Measurements from ENCODE around the gene TOX2.

The TOX2 gene

DNA sequence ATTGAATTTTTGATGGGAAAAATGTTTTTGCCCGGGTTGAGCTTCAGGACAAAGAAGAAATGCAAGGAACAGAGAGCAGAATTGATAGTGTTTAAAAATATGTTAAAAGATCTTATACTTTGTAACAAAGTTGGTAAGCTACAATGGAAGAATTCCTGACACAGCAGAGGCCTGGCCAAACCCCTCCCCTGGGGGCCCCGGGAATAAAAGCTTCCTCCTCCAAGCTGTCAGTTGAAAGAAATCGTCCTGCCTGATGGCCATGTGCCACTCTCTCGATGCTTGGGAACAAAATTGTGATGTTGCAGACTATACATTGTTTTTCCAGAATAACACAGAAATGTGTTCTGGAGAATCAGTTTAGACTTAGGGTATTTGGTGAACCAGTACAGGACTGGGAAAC, 14.2 kb upstream of the TOX2 start:
- H3K4me1 ChIP-seq (ENCODE audit: control insufficient read depth, insufficient read depth, low read length, poor library complexity, severe bottlenecking): no peaks in the 10 kb centered on the region
- H3K4me3 ChIP-seq (ENCODE audit: insufficient read depth, low read depth, low read length, poor library complexity, severe bottlenecking): no peak overlapping the region
- DNase-seq: no peak
- no peaks in the 10 kb centered on the region for H3K36me3 ChIP-seq (ENCODE audit: control insufficient read depth, insufficient read depth, low read length)
- no peak overlapping the region for H3K27ac ChIP-seq (ENCODE audit: insufficient read depth, low read length, poor library complexity, severe bottlenecking)
- no peaks in the 10 kb centered on the region for H3K27me3 ChIP-seq (replicated peaks; ENCODE audit: control insufficient read depth, insufficient read depth, low read length, poor library complexity, severe bottlenecking)
- H3K9me3 ChIP-seq (ENCODE audit: control insufficient read depth, low read length): no peaks in the 10 kb centered on the region

DNA sequence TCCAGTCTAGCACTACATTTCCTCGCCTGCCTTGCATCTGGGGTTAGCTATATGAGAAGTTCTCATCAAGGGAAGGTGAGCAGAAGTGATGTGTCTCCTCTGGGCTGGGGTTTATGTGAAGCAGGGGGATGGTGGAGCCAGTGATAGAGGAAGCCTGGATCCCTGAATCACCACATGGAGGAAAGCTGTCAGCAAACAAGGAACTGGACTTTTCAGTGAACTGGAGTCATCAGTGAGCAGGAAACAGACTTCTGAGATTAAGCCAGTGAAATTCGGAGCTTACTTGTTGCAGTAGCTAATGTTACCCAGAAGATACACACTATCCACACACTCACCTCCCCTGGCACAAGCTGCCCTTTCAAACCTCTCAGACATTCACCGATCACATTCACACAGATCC, 13.4 kb upstream of the TOX2 start:
- Histone ChIP-seq H3K4me1 (ENCODE audit: control insufficient read depth, insufficient read depth, low read length, poor library complexity, severe bottlenecking) (no peaks in the 10 kb centered on the region), H3K27me3 (replicated peaks; ENCODE audit: control insufficient read depth, insufficient read depth, low read length, poor library complexity, severe bottlenecking) (no peaks in the 10 kb centered on the region)

DNA sequence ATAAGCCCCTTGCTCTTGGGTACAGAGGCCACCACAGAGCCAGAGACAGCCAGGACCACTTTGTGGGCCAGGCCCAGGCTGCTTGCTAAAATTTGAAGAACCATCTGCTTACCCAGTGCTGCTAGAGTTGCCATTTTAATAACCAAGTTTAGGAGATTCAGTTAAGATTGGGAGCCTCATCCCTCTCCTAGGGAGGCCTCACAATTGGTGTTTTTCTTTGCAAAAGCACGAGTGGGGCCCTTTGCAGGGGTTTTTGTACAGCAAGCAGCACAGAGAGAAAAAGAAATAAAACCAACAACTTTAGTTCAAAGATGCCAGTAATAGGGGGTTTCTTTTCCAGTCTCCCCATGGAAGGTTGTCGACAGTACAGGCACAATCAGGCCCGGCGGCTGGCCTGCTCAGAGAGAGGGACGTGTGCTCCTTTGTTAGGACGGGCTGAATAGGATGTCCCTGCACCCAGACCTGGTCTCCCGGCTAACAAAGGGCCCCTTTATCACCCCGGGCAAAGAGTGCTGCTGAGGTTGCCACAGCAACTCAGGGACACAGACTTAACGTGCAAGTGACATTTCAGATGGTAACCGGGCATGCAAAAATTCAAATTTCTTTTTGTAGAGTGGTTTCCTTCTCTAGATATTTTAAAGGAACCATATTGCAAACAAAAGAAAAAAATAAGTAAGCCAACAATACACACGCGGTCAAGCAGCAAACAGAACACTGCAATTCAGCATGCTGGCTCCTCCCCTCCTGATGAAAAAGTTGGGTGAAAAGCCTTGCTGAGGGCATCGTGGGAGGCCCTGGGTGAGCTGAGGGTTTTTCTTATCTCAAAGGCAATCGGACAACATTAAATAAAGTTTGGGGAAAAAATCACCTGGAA, 10.5 kb upstream of the TOX2 start:
- Histone ChIP-seq H3K4me1 (ENCODE audit: control insufficient read depth, insufficient read depth, low read length, poor library complexity, severe bottlenecking) (no peaks in the 10 kb centered on the region), H3K9me3 (ENCODE audit: control insufficient read depth, low read length) (no peaks in the 10 kb centered on the region), H3K4me3 (ENCODE audit: insufficient read depth, low read depth, low read length, poor library complexity, severe bottlenecking) (no peak overlapping the region), H3K27me3 (replicated peaks; ENCODE audit: control insufficient read depth, insufficient read depth, low read length, poor library complexity, severe bottlenecking) (no peaks in the 10 kb centered on the region), H3K27ac (ENCODE audit: insufficient read depth, low read length, poor library complexity, severe bottlenecking) (no peak overlapping the region), H3K36me3 (ENCODE audit: control insufficient read depth, insufficient read depth, low read length) (no peaks in the 10 kb centered on the region)
- DNase-seq: no peak

More for the DNA sequence above, 13.4 kb upstream of the TOX2 start:
- DNase-seq: no peak
- Histone ChIP-seq H3K4me3 (ENCODE audit: insufficient read depth, low read depth, low read length, poor library complexity, severe bottlenecking) (no peak overlapping the region), H3K36me3 (ENCODE audit: control insufficient read depth, insufficient read depth, low read length) (no peaks in the 10 kb centered on the region), H3K27ac (ENCODE audit: insufficient read depth, low read length, poor library complexity, severe bottlenecking) (no peak overlapping the region), H3K9me3 (ENCODE audit: control insufficient read depth, low read length) (no peaks in the 10 kb centered on the region)

DNA sequence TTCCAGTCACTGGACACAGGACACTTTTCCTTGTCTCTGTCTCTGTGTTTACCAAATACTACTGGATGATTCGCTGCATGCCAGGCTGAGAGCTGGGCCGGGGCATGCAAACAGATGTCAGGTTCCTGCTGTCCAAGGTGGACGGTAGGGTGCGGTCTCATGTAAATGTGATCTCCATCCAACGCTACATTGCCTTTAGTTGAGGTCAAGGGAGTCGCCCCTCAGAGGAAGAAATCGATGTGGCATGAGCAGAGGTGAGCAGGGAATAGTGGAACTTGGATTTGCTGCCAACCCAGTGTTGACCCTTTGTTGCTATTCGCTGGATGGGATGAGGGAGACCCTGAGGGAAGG, 9.8 kb upstream of the TOX2 start:
- Histone ChIP-seq H3K9me3 (ENCODE audit: control insufficient read depth, low read length) (no peaks in the 10 kb centered on the region), H3K27ac (ENCODE audit: insufficient read depth, low read length, poor library complexity, severe bottlenecking) (no peak overlapping the region), H3K4me1 (ENCODE audit: control insufficient read depth, insufficient read depth, low read length, poor library complexity, severe bottlenecking) (no peaks in the 10 kb centered on the region), H3K4me3 (ENCODE audit: insufficient read depth, low read depth, low read length, poor library complexity, severe bottlenecking) (no peak overlapping the region), H3K27me3 (replicated peaks; ENCODE audit: control insufficient read depth, insufficient read depth, low read length, poor library complexity, severe bottlenecking) (no peaks in the 10 kb centered on the region), H3K36me3 (ENCODE audit: control insufficient read depth, insufficient read depth, low read length) (no peaks in the 10 kb centered on the region)
- DNase-seq: no peak

DNA sequence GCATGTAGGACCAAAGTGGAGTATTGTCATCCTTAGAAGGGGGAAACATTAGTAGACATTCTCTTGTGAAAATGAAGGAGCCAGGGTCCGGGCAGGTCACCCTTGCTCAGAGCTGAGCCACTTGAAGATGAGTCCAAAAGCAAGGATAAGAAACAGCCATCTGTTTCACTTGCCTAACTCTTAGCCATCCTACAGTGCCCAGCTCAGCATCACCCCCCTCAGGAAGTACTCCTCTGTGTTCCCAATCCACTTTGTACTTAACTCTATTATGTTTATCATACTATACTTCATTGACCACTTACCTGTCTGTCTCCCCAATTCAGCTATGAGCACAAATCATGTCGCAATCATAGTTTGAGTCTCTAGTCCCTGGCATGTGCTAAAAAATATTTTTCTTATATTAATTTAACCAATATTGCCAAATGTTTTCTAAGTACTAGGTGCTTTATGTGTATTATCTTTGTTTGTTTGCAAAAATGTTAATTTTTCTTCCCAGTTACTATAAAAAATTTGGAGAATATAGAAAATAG, 8.1 kb upstream of the TOX2 start:
- H3K9me3 ChIP-seq (ENCODE audit: control insufficient read depth, low read length): no peaks in the 10 kb centered on the region
- no peak overlapping the region for H3K4me3 ChIP-seq (ENCODE audit: insufficient read depth, low read depth, low read length, poor library complexity, severe bottlenecking)
- no peaks in the 10 kb centered on the region for H3K36me3 ChIP-seq (ENCODE audit: control insufficient read depth, insufficient read depth, low read length)
- no peak overlapping the region for H3K27ac ChIP-seq (ENCODE audit: insufficient read depth, low read length, poor library complexity, severe bottlenecking)
- DNase-seq: no peak
- no peaks in the 10 kb centered on the region for H3K27me3 ChIP-seq (replicated peaks; ENCODE audit: control insufficient read depth, insufficient read depth, low read length, poor library complexity, severe bottlenecking)
- H3K4me1 ChIP-seq (ENCODE audit: control insufficient read depth, insufficient read depth, low read length, poor library complexity, severe bottlenecking): no peaks in the 10 kb centered on the region

DNA sequence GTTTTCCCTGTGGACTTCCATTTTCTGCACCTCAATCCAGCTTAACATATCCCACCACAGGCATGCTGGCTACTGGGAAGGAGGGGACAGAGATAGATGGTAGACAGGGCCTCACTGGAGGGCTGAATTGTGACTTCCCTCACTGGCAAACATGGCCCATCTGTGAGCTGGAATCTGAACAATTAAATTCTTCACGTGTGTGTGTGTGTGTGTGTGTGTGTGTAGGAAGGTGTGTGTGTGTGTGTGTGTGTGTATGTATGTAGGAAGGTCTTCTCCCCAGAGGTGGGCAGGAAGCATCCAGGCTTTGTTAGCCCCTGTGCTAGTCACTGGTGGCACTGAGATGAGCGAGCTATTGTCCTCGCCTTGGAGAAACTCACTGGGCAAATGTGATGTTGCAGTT, 5.4 kb upstream of the TOX2 start:
- no peak overlapping the region for H3K4me3 ChIP-seq (ENCODE audit: insufficient read depth, low read depth, low read length, poor library complexity, severe bottlenecking)
- H3K27me3 ChIP-seq (replicated peaks; ENCODE audit: control insufficient read depth, insufficient read depth, low read length, poor library complexity, severe bottlenecking): peaks cover 4% of the 10 kb centered on the region
- no peak overlapping the region for H3K27ac ChIP-seq (ENCODE audit: insufficient read depth, low read length, poor library complexity, severe bottlenecking)
- H3K9me3 ChIP-seq (ENCODE audit: control insufficient read depth, low read length): no peaks in the 10 kb centered on the region
- no peak for DNase-seq
- H3K36me3 ChIP-seq (ENCODE audit: control insufficient read depth, insufficient read depth, low read length): no peaks in the 10 kb centered on the region
- peaks cover 1% of the 10 kb centered on the region for H3K4me1 ChIP-seq (ENCODE audit: control insufficient read depth, insufficient read depth, low read length, poor library complexity, severe bottlenecking)

DNA sequence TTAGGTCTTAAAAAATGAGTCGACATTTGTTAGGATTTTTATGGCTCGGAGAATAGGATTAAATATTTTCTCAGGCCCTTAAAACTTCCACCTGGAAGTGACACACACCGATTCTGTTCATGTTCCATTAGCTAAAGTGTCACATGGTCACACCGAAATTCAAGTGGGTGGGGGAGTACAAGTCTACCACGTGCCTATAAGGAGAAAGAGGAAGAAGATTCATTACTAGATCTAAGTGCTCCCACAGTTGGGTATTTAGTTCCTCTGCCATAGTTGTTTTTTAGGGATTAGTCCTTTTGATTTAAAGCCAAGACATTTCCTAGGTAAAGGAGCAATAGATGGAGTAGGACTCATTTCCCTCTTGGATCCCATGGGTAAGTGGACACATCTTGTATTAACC, 4.9 kb upstream of the TOX2 start:
- Histone ChIP-seq H3K4me1 (ENCODE audit: control insufficient read depth, insufficient read depth, low read length, poor library complexity, severe bottlenecking) (peaks cover 3% of the 10 kb centered on the region), H3K4me3 (ENCODE audit: insufficient read depth, low read depth, low read length, poor library complexity, severe bottlenecking) (no peak overlapping the region), H3K27me3 (replicated peaks; ENCODE audit: control insufficient read depth, insufficient read depth, low read length, poor library complexity, severe bottlenecking) (peaks cover 6% of the 10 kb centered on the region), H3K27ac (ENCODE audit: insufficient read depth, low read length, poor library complexity, severe bottlenecking) (no peak overlapping the region), H3K9me3 (ENCODE audit: control insufficient read depth, low read length) (no peaks in the 10 kb centered on the region), H3K36me3 (ENCODE audit: control insufficient read depth, insufficient read depth, low read length) (no peaks in the 10 kb centered on the region)
- DNase-seq: no peak

DNA sequence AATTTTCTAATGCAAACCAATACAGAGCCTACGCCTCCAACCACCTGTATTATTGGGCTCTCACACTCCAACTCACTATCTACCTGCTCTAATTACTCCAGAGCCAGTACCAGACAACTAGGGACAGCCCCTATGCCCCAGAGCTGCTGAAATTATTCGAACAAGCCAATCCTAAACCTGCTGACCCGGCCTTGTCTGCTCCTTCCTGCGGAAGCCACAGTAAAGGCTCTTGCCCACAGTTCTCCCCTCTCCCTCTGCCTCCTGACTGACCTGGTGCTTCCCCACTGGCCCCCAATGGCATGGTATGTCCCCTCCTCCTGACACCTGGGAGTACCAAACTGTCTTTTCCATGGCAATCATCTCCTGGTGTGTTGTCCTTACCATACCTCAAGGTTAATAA, 4.1 kb upstream of the TOX2 start:
- H3K27ac ChIP-seq (ENCODE audit: insufficient read depth, low read length, poor library complexity, severe bottlenecking): no peak overlapping the region
- H3K27me3 ChIP-seq (replicated peaks; ENCODE audit: control insufficient read depth, insufficient read depth, low read length, poor library complexity, severe bottlenecking): peaks cover 9% of the 10 kb centered on the region

DNA sequence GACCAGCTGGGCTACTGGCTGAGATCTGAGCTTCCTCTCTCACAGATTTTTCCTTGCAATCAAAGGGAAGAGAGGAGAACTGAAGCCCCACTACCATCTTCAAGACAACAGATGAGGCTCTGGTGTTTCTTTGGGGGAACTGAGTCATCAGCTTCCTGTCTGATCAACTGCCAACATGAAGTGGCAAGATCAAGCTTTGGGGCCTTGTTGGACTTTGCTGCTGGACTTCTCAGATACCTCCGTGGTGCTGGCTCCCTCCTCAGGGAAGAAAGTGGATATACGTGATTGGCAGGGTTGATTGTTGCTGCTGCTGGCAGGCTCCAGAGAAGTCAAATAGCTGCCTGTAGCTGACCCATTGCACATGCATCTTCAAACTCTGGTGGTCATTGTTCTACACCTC, 3.6 kb upstream of the TOX2 start:
- H3K9me3 ChIP-seq (ENCODE audit: control insufficient read depth, low read length): no peaks in the 10 kb centered on the region
- DNase-seq: no peak
- H3K36me3 ChIP-seq (ENCODE audit: control insufficient read depth, insufficient read depth, low read length): no peaks in the 10 kb centered on the region
- H3K4me1 ChIP-seq (ENCODE audit: control insufficient read depth, insufficient read depth, low read length, poor library complexity, severe bottlenecking): peaks cover 14% of the 10 kb centered on the region
- no peak overlapping the region for H3K4me3 ChIP-seq (ENCODE audit: insufficient read depth, low read depth, low read length, poor library complexity, severe bottlenecking)
- H3K27ac ChIP-seq (ENCODE audit: insufficient read depth, low read length, poor library complexity, severe bottlenecking): no peak overlapping the region
- H3K27me3 ChIP-seq (replicated peaks; ENCODE audit: control insufficient read depth, insufficient read depth, low read length, poor library complexity, severe bottlenecking): peaks cover 14% of the 10 kb centered on the region

More for the DNA sequence above, 4.1 kb upstream of the TOX2 start:
- Histone ChIP-seq H3K9me3 (ENCODE audit: control insufficient read depth, low read length) (no peaks in the 10 kb centered on the region), H3K4me3 (ENCODE audit: insufficient read depth, low read depth, low read length, poor library complexity, severe bottlenecking) (no peak overlapping the region), H3K4me1 (ENCODE audit: control insufficient read depth, insufficient read depth, low read length, poor library complexity, severe bottlenecking) (peaks cover 10% of the 10 kb centered on the region), H3K36me3 (ENCODE audit: control insufficient read depth, insufficient read depth, low read length) (no peaks in the 10 kb centered on the region)
- DNase-seq: no peak

DNA sequence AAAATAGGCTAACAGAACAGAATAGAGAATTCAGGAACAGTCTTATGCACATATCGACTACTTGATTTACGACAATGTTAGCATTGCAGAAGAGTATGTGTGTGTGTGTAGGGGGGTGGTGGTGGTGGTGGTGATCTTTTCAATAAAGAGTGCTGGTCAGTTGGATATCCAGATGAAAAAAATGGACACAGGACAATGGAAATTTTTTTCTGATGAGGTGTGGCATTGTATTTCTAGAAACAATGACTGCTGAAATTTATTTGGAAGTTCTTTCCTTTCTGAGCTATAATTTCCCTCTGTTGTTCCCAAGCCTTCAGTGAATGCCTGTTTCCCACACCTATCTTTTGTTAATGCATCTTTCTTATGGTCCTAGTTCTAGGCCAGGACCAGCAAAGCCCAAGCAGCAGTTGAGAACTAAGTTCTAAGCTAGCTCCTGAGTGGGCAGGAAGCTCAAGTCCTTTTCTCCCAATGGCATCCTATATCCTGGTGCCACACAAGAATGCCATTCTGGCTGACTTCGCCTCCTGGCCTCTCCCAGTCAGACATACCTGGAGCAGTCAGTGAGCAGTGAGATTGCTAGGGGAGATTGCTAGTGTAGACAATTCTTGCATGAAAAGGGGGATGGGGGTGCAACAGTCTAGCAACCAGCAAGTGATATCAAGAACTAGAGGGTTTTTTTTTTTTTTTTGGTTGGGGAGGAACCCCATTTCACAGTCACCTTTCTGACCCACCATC, 1.2 kb upstream of the TOX2 start:
- Histone ChIP-seq H3K9me3 (ENCODE audit: control insufficient read depth, low read length) (no peaks in the 10 kb centered on the region), H3K4me1 (ENCODE audit: control insufficient read depth, insufficient read depth, low read length, poor library complexity, severe bottlenecking) (peaks cover 21% of the 10 kb centered on the region), H3K36me3 (ENCODE audit: control insufficient read depth, insufficient read depth, low read length) (no peaks in the 10 kb centered on the region), H3K4me3 (ENCODE audit: insufficient read depth, low read depth, low read length, poor library complexity, severe bottlenecking) (no peak overlapping the region), H3K27ac (ENCODE audit: insufficient read depth, low read length, poor library complexity, severe bottlenecking) (no peak overlapping the region), H3K27me3 (replicated peaks; ENCODE audit: control insufficient read depth, insufficient read depth, low read length, poor library complexity, severe bottlenecking) (peaks cover 25% of the 10 kb centered on the region)
- DNase-seq: no peak
